AML-193 (cell line): ENCODE results near the gene SLC35F3.
A peak's percentile ranks its signal among the peaks of the same experiment; 100 is the strongest.
"Not testable (repeated sequence)": the region's sequence is repeated elsewhere in the genome, so short reads cannot be mapped to it uniquely, and the experiment has no call there.

ENCODE experiments used
- DNase-seq, 2 experiments: peaks; one replicate each; lab custom pipeline; 2025; lab: John Stamatoyannopoulos, UW

Gene SLC35F3

DNA sequence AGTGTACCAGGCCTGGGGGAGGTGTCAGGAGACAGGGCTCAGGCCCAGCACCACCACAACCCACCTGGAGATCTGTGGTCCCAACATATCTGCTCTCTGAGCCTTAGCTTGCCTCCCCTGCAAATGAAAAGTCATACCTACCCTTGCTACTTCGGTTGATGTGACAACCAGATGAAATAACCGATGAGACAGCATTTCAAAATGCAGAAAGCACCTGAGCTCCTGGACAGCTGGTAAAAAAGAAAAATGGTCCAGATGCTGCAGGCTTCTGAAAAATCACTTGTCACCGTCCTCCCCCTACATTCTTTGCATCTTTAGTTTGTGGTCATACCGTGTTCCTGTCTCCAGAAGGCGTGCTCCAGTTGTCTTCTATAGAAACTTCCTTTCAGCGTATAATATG is 416.8 kb downstream of the SLC35F3 start:
- no peak for DNase-seq

DNA sequence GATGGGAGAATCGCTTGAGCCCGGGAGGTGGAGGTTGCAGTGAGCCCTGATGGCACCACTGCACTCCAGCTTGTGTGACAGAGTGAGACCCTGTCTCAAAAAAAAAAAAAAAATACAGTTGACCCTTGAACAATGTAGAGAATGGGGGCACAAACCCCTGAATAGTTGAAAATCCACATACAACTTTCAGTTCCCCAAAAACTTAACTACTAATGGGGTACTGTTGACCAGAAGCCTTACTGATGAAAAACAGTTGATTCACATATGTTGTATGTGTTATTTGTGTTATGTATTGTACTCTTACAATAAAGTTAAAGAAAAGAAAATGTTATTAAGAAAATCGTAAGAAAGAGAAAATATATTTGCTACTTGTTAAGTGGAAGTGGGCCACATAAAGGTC is 417.6 kb downstream of the SLC35F3 start:
- no peak for DNase-seq

DNA sequence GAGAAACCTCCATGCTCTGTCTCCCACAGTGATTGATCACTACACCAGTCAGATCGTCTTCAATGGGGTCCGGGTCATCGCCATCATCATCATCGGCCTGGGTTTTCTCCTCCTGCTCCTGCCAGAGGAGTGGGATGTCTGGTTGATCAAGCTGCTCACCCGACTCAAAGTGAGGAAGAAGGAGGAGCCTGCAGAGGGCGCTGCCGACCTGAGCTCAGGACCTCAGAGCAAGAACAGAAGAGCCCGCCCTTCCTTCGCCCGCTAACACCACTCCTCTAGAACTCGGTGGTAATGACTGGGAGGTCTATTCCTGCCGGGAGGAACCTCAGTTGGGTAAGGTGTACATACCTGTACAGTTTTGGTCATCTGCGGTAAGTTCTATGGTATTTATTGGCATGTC is 418.5 kb downstream of the SLC35F3 start:
- DNase-seq = peak; percentile 42 to 53

DNA sequence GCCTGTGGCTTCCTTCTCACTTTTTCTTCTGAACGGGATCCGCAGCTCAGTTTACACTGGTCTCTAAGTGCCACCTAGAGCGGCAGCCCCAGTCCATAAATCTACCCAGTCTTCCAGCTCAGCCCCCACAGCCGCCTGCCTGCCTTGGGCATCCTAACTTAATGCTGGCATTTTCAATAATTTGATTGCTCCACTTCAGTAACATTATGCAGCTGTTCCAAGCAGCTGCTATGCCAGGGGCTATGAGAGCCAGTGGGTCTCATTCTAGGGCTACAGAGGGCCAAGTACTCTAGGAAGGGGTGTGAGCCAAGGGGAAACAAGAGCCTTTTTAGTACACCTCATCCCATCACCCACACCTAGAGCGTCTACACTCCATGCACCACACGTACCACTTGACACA is 420.3 kb downstream of the SLC35F3 start:
- DNase-seq = no peak

DNA sequence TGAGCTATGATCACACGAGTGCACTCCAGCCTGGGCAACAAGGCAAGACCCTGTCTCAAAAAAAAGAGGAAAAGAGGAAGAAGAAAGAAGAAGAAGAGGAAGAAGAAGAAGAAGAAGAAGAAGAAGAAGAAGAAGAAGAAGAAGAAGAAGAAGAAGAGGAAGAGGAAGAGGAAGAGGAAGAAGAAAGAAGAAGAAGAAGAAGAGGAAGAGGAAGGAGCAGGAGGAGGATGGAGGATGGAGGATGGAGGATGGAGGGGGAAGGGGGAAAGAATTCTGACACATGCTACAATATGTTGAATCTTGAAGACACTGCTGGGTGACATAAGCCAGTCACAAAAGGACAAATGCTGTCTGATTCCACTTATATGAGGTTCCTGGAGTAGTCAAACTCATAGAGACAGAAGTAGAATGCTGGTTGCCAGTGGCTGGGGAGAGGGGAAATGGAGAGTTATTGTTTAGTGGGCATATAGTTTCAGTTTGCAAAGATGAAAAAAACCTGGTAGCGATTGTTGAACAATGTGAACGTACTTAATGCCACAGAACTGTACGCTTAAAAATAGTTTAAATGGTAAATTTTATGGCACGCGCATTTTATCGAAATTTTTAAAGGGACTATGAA is 421.5 kb downstream of the SLC35F3 start:
- no peak for DNase-seq

DNA sequence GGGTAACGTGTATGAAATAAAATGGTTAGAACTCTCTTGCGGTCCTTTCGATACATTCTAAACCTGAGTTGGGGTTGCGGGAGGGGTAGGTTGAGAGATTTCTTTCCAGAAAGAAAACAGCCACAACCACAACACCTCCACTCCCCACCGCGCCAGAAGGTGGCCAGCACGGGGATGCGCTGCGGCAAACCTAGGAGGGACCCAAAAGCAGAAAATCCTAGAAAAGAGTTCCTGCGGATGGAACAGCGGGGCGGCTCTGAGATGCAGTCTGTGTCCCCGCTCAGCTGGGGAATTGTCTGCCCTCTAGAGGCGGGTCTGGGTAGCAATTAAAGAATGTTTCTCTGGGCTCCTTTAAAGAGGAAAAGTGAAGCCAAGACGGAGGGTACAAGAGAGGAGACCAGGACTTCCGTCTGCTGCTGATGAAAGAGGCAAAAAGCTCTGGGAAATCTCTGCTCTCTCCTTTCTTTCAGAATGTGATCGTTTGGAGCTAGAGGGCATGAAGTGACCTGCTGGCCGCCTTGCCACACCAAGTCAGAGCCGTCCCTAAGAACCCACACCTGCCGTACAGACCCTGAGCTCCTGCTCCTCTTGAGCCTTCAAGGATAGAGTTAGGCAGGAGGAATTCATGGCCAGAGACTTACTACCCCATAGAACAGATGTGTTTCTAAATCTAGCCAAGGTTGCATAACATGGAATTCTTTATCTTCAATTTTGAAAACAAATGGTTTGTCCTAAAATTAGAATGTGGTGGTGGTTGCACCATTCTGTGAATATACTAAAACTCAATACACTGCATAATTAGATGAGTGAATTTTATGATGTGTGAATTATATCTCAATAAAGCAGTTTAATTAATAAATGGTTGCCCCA is 422.3 kb downstream of the SLC35F3 start:
- DNase-seq = peak; percentile 31 to 32

DNA sequence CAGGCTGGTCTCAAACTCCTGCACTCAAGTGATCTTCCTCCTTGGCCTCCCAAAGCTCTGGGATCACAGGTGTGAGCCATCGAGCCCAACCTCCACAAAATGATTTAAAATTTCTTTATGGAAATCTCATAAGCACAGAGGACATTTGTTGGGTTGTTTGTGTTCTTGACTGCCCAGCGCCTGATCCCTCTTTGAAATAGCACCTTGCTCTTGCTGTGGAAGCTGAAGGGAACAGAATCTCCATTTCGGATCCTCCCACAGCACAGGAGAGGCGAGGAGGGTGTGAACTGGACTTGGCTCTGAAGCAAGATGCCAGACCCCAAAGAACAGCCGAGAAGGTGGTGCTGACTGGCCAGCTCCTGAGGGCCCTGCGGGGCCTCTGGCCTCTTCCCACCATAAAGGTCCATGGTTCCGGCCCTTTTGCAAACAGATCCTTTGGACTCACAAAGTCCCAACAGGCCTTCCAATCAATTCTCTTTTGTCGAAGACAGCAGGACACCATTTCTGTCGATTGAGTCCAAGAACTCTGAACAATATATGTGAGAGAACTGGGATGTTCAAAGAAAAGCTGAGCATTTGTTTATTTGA is 423.2 kb downstream of the SLC35F3 start:
- no peak for DNase-seq

DNA sequence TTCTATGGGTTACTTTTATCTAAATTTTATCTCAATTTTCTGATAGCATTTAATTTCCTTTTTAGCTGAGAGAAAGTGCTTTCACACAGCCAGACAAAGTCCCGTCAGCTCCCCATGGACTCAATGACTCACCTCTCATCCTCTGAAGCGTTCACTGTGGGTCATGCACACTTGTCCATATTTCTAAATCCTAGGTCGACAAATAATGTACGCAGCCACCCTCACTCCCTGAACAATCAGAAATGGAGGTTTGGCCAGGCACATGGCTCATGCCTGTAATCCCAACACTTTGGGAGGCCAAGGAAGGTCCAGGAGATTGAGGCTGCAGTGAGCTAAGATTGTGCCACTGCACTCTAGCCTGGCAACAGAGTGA is 426.4 kb downstream of the SLC35F3 start:
- DNase-seq = no peak

DNA sequence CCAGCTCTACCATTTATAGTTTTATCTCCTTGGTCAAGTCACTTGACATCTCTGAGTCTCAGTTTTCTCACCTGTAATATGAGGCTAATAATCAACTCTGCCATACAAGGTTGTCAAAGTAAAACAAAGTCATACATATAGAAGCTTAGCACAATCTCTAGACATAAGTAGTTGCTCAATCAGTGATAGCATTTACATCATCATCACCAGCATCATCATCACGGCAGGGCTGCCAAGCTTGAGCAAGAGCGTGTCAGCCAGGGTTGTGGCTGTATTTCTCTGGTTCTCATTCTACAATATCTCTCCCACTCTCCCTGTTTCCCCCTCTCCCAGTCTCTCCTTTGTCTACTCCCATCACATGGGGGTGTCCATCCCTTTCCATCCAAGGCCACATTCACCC is 427.0 kb downstream of the SLC35F3 start:
- peak; percentile 30 to 47 for DNase-seq

DNA sequence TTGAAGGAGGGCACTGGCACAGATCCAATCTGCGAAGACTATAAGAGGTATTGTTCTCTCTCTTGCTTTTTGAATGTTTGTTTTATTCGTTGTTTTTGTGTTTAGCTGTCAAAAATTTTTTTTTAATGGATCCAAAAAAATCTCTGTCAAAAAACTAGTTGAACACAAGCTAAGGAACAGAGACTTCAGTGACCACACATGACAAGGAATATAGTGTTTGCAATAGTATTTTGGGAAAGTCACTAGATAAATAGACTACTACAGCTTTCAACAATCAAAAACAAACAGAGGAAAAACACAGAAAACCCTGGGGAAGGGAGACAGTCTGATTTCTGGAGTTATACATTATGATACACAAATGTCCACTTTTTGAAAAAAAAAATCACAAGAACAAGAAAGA is 431.9 kb downstream of the SLC35F3 start:
- DNase-seq = no peak

DNA sequence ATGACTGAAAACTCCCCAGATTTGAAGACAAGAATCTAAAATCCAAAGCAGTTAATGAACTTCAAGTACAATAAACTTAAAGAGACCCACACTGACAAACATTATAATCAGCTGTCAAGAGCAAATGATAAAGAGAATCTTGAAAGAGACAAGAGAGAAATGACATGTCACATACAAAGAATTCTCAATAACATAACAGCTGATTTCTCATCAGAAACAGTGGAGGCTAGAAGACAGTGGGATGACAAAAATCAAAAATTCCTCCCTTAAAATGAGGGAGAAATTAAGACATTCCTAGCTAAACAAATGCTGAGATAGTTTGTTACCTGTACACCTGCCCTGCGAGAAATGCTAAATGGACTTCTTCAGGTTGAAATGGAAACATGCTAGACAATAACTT is 432.8 kb downstream of the SLC35F3 start:
- no peak for DNase-seq

DNA sequence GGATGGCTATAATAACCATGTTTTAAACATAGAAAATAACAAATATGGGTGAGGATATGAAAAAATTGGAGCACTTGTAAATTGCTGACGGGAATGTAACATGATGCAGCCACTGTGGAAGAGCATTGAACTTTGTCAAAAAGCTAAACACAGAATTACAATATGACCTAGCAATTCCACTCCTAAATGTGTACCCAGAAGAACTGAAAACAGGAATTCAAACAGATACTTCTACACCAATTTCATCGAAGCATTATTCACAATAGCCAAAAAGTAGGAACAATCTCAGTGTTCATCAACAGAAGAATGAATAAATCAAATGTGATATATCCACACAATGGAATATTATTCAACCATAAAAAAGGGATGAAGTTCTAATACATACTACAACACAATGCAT is 436.1 kb downstream of the SLC35F3 start:
- DNase-seq = no peak

DNA sequence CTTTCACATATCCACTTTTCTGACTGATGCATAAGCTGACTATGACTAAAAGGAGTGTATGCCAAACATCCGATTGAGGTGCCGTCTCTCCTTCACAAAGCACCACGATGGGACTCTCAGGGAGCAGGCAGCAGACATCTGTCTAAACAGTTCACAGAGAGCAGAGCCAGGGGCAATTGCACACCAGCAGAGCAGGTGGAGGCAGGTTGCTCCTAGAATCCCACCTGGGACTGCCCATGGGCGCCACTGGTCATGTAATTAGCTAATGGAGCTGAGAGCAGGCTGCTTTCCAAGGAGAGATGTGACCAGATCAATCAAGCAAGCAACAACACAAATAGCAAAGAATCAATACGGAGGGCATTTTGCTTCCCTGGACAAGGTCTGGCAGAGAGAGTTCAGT is 438.3 kb downstream of the SLC35F3 start:
- no peak for DNase-seq

DNA sequence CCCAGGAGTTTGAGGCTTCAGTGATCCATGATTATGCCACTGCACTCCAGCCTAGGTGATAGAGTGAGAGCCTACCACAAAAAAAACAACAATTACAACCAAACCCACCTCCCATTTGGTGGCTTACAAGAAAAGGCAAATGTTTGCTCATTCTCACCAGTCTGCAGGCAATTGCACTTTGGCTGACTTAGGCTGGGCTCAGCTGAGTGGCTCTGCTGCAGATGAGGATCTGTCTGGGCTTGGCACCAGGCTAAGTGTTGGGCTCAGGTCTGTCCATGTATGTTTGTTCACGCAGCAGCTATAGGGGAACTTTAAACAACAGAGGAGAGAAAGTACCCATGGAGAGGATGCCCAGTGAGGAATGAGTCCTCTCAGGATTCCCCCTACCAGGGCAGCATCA is 440.8 kb downstream of the SLC35F3 start:
- DNase-seq = no peak

DNA sequence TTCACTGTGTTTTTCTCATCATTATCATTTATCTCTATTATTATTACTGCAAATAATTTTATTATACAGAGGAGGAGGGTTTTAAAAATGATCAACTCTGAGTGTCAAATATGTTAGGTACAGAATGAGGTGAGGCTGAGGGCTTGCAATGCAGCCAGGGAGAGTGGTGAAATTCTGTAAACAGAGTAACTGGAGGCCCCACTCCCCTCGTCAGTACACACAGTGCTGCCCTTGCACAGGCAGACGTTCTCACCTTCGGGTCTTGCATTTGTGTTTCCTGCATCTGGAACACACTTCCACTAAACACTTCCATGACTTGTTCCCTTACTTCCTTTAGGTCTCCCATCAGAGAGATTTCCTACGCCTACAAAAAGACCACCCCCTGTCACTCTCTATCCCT is 444.5 kb downstream of the SLC35F3 start:
- DNase-seq = no peak

DNA sequence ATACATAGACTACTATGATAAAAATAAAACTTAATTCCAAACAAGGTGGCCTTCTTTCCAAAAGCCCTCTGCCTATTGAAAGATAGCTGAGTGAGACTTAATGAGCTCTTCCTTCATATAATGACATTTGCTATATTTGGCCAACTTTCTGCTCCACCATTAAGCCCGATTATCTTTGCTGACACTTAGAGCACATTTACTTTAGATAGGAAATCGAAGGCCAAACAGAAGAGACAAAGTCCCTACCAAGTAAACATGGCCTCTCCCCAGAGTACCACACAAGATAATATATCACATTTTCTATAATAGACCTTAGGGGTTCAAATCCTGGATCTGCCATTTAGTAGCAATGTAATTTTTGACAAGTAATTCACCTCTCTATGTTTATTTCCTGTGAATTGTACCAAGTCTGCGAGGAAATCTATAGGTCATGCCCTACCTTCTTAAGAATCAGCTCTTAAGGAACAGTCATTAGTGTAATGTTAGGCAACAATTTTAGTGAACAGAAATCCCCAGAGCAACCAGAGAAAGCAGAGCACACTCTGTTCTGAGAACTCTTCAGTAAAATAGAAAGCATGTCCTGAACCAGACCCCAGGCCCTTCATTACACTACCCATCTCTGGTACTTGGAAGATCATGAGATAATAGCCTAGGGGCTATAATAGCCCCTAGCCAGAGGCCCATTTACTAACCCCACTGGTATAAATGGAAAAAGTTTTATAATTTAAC is 451.5 kb downstream of the SLC35F3 start:
- DNase-seq = no peak

DNA sequence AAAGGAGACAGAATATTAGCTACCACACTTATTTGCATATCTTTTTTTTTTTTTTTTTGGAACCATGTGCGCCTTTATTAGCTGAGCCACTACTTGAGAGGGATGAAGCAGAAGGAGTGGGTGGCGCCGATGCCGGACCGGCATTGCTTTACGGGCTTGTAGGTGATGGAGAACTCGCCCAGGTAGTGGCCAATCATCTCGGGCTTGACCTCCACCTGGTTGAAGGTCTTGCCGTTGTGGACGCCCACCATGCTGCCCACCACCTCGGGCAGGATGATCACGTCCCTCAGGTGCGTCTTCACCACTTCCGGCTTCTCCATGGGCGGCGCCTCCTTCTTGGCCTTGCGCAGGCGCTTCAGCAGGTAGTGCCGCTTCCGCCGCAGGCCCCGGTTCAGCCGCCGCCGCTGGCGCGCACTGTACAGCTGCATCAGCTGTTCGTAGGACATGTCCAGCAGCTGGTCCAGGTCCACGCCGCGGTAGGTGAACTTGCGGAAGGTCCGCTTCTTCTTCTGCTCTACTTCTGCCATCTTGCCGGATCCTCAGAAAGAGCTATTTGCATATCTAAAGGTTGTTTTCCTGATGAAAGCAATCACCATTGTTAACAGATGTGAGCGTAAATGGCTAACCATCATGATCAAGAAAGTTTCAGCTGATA is 452.3 kb downstream of the SLC35F3 start:
- not testable (repeated sequence) for DNase-seq

DNA sequence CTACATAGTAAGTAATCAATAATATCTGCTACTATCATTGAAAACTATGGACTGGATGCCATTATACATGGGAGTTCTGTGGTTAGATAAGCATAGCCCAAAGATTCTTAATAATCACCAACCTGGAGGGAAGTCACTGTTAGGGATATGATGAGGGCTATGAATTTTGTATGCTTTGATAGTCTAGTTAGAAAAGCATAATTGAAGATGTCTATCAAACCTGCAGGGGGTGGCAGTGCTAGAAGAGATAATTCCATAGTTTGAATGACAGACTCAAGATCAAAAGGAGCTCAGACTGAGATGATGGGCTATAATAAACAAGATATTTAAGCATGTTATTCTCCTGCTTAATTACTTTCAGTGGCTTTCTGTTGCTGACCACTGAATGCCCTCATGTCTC is 453.4 kb downstream of the SLC35F3 start:
- no peak for DNase-seq

DNA sequence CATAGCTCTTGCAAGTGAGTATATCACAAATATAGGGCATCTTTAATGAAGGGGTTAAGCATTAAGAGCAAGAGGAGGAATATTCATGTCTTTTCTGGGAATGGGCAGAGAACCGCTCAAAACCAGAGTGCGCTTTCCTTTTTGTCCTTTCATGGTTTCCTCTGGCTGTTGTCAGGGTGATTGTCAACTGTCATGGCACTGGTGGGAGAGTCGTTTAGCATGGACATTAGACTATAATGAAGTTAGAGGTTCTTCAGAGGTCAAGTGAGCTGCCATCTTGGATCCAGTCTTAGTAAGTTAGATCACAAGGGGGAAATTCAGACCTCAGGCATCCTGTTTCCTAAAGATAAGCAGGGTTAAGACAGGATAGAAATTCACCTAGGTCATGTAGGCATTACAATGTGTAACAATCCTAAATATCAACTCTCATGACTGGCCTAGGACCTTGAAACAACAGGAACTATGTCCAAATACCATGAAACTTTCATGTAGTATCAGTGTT is 456.7 kb downstream of the SLC35F3 start:
- DNase-seq = no peak

DNA sequence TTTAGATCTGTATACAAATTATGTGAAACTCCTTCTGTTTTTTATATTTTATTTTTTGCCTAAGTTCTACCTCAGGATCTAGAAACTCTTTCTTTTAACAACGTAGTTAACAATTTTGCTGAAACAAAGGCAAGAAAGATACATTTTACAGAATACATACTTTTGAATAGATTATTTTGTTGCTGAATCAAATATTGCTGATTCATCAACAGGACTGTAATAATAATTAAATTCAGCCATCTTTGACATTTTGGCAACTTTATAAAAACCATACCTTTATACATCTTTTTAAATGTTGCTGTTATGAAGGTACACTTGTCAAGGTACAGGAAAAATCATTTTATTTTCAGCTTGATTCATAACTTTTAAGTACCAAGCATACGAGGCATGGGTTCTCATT is 458.1 kb downstream of the SLC35F3 start:
- DNase-seq = no peak

DNA sequence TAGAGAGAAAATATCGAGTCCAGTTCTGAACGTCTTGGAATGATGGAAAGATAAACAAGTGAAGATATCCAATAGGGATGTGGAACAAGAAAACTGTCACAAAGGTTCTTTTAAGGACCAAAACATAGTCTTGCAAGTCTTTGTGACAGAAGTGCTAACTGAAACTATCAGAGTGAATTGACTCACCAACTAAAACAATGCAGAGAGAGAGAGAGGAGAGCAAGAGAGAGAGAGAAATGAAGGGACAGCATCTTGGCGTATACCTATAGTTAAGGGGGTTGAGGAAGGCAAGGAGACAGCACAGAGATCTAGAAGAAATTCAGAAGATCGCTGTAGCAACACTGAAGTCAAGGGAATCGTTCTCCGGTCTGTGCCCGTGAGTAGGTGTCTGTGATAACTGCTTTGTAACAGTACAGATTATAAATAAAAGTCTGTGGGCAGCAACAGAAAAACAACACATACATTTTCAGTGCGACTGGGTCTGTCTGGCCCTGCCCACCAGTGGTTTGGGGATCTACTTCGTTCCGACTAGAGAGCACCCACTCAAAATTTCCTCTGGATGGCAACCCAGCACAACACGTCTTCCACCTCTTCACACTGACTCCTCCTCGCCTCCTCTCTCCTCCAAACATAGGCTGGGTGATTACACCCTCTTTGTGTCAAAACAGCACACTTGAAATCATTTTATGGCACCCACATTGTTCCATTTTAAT is 464.0 kb downstream of the SLC35F3 start:
- DNase-seq = no peak
